Coronary artery (tissue), 2 donors: ENCODE data around the gene ZDHHC3.
A peak's percentile ranks its signal among the peaks of the same experiment; 100 is the strongest.

Source experiments
- DNase-seq: peaks from one replicate; pipeline ENCODE4 v3.0.0-alpha.2; 2017; ENCODE audit warnings: low spot score
- H3K27ac ChIP-seq, 2 donors: fragments of 200-600 bp; sonication (generic); one replicate each; pipeline ENCODE4 v1.5.1; 2016 to 2019
- H3K4me3 ChIP-seq: fragments of 200-600 bp; sonication (generic); 2 replicates; pipeline ENCODE4 v1.5.1; 2016; ENCODE audit warnings: mild to moderate bottlenecking, moderate library complexity
- CTCF ChIP-seq: fragments of 200-600 bp; sonication (generic); IDR thresholded peaks from one replicate; pipeline ENCODE4 v1.5.1; 2019; ENCODE audit warnings: antibody characterized with exemption

The ZDHHC3 gene

GRCh38 chr3:44886561-44886960 lies 89.4 kb downstream of the ZDHHC3 start:
- no peak overlapping the region for H3K4me3 ChIP-seq
- no peak overlapping the region for H3K27ac ChIP-seq
- no peak for DNase-seq
- no peak for TF ChIP-seq CTCF

- DNase-seq = no peak
- Histone ChIP-seq H3K4me3 (no peak overlapping the region), H3K27ac (no peak overlapping the region)
- TF ChIP-seq CTCF = no peak
Observed at GRCh38 chr3:44885618-44886017, 90.4 kb downstream of the ZDHHC3 start.

GRCh38 chr3:44883999-44884431 lies 92.0 kb downstream of the ZDHHC3 start:
- no peak for TF ChIP-seq CTCF
- DNase-seq = peak; percentile 46

GRCh38 chr3:44883213-44883955 lies 92.6 kb downstream of the ZDHHC3 start:
- no peak overlapping the region for H3K4me3 ChIP-seq
- no peak overlapping the region for H3K27ac ChIP-seq
- TF ChIP-seq CTCF = no peak
- peak; percentile 36 for DNase-seq

More at GRCh38 chr3:44883999-44884431, 92.0 kb downstream of the ZDHHC3 start:
- no peak overlapping the region for H3K4me3 ChIP-seq
- H3K27ac ChIP-seq = no peak overlapping the region

GRCh38 chr3:44880284-44880683 lies 95.7 kb downstream of the ZDHHC3 start:
- TF ChIP-seq CTCF = no peak
- DNase-seq = no peak
- Histone ChIP-seq H3K4me3 (no peak overlapping the region), H3K27ac (no peak overlapping the region)

GRCh38 chr3:44877333-44877732 lies 98.6 kb downstream of the ZDHHC3 start:
- Histone ChIP-seq H3K27ac (no peak overlapping the region), H3K4me3 (no peak overlapping the region)
- DNase-seq = no peak
- no peak for TF ChIP-seq CTCF

- TF ChIP-seq CTCF = no peak
- no peak for DNase-seq
- H3K27ac ChIP-seq = no peak overlapping the region
- H3K4me3 ChIP-seq = no peak overlapping the region
Observed at GRCh38 chr3:44875596-44875995, 100.4 kb downstream of the ZDHHC3 start.
